ENCODE data around the gene ATG13.
"Not testable (repeated sequence)": the region's sequence is repeated elsewhere in the genome, so short reads cannot be mapped to it uniquely, and the experiment has no call there.

Gene ATG13

GRCh38 chr11:46665356-46665755 is 48.0 kb downstream of the ATG13 start:
- DNase-seq (ENCODE audit: low spot score), result no peak
- in situ Hi-C loops (cut with MboI; ENCODE audit: low sequenced_read_pairs, unreplicated experiment), result no loop called here
- TF ChIP-seq CTCF (IDR thresholded peaks at IDR 0.05; ENCODE audit: borderline replicate concordance, control extremely low read depth, extremely low read depth, insufficient read depth, missing control alignments), result no peak

GRCh38 chr11:46666516-46666915 is 49.2 kb downstream of the ATG13 start:
- no peak for TF ChIP-seq CTCF (IDR thresholded peaks at IDR 0.05; ENCODE audit: borderline replicate concordance, control extremely low read depth, extremely low read depth, insufficient read depth, missing control alignments)
- no peak for DNase-seq (ENCODE audit: low spot score)
- in situ Hi-C loops (cut with MboI; ENCODE audit: low sequenced_read_pairs, unreplicated experiment), result no loop called here

GRCh38 chr11:46667043-46667481 is 49.7 kb downstream of the ATG13 start:
- TF ChIP-seq CTCF (IDR thresholded peaks at IDR 0.05; ENCODE audit: borderline replicate concordance, control extremely low read depth, extremely low read depth, insufficient read depth, missing control alignments), result no peak
- in situ Hi-C loops (cut with MboI; ENCODE audit: low sequenced_read_pairs, unreplicated experiment), result no loop called here
- no peak for DNase-seq (ENCODE audit: low spot score)

- no peak for TF ChIP-seq CTCF (IDR thresholded peaks at IDR 0.05; ENCODE audit: borderline replicate concordance, control extremely low read depth, extremely low read depth, insufficient read depth, missing control alignments)
- DNase-seq (ENCODE audit: low spot score), result no peak
- in situ Hi-C loops (cut with MboI; ENCODE audit: low sequenced_read_pairs, unreplicated experiment), result no loop called here
These were observed 51.2 kb downstream of the ATG13 start for GRCh38 chr11:46668480-46669085.

- in situ Hi-C loops (cut with MboI; ENCODE audit: low sequenced_read_pairs, unreplicated experiment), result no loop called here
- no peak for DNase-seq (ENCODE audit: low spot score)
- TF ChIP-seq CTCF (IDR thresholded peaks at IDR 0.05; ENCODE audit: borderline replicate concordance, control extremely low read depth, extremely low read depth, insufficient read depth, missing control alignments), result no peak
These were observed 52.4 kb downstream of the ATG13 start for GRCh38 chr11:46669711-46670139.

GRCh38 chr11:46670521-46670920 is 53.2 kb downstream of the ATG13 start:
- in situ Hi-C loops (cut with MboI; ENCODE audit: low sequenced_read_pairs, unreplicated experiment); DNase-seq (ENCODE audit: low spot score): not testable (repeated sequence)

- in situ Hi-C loops (cut with MboI; ENCODE audit: low sequenced_read_pairs, unreplicated experiment), result no loop called here
- no peak for DNase-seq (ENCODE audit: low spot score)
- TF ChIP-seq CTCF (IDR thresholded peaks at IDR 0.05; ENCODE audit: borderline replicate concordance, control extremely low read depth, extremely low read depth, insufficient read depth, missing control alignments), result no peak
These were observed 54.6 kb downstream of the ATG13 start for GRCh38 chr11:46671958-46672315.
